A549 (cell line): ENCODE results near the gene ASF1B. TPM values are rescaled to one million over a fixed set of nuclear protein-coding genes. Genes with fewer than 3 reads are reported as not detected.

Experiments used
- ATAC-seq, 2 experiments: fragments of 200-7000 bp in 1 of 2; fragments of >200 bp in 1 of 2; cut with Nextera tagmentation in 1 of 2; cut with Tn5 transposase in 1 of 2; 3 replicates each; pipeline versions ENCODE4 v1.8.0 to v1.9.1; 2018 to 2020; ENCODE audit warnings: mild to moderate bottlenecking in 1 of 2, moderate library complexity in 1 of 2
- CTCF ChIA-PET: fragments of 300-600 bp; sonication (Branson Sonifier 250); formaldehyde crosslinking; extraction: SDS; loops from one replicate; lab custom pipeline; 2021; ENCODE audit warnings: antibody characterized with exemption, inconsistent platforms; lab: Yijun Ruan, JAX
- POLR2A ChIA-PET: fragments of 350-600 bp; formaldehyde crosslinking; extraction: SDS; loops from one replicate; lab custom pipeline; 2021; ENCODE audit warnings: antibody characterized with exemption, inconsistent platforms; lab: Yijun Ruan, JAX
- DNase-seq, 2 experiments: peaks; one replicate each; pipeline versions ENCODE4 v3.0.0 to v3.0.0-alpha.2; 2011 to 2016; ENCODE audit warnings: low read depth in 1 of 2, low spot score in 1 of 2
- FAIRE-seq: peaks from 2 replicates; lab custom pipeline; 2011; peaks lifted over from hg19 to GRCh38; lab: Jason Lieb, UNC
- H3K27ac ChIP-seq, 2 experiments: fragments of >200 bp; sonication (Bioruptor Twin); formaldehyde crosslinking; 3 replicates each; pipeline ENCODE4 v1.5.1; 2016 to 2017
- H3K4me1 ChIP-seq: fragments of >200 bp; sonication (Bioruptor Twin); formaldehyde crosslinking; 3 replicates; pipeline ENCODE4 v1.6.1; 2016
- H3K4me2 ChIP-seq: fragments of >200 bp; sonication (Bioruptor Twin); formaldehyde crosslinking; 3 replicates; pipeline ENCODE4 v1.6.1; 2016
- H3K4me3 ChIP-seq: fragments of >200 bp; sonication (Bioruptor Twin); formaldehyde crosslinking; 3 replicates; pipeline ENCODE4 v1.5.1; 2016
- H3K9me3 ChIP-seq: fragments of >200 bp; sonication (Bioruptor Twin); formaldehyde crosslinking; 3 replicates; pipeline ENCODE4 v1.6.1; 2016
- BHLHE40 ChIP-seq: IDR thresholded peaks from 2 replicates; pipeline ENCODE4 v1.6.1; 2012; ENCODE audit warnings: low read depth, low read length, inconsistent platforms
- CEBPB ChIP-seq, 2 experiments: fragments of >200 bp in 1 of 2; sonication (Bioruptor Twin) in 1 of 2; formaldehyde crosslinking in 1 of 2; IDR thresholded peaks; 2 replicates each; pipeline ENCODE4 v1.6.1; 2012 to 2016
- CHD2 ChIP-seq: fragments of 150-350 bp; IDR thresholded peaks from 2 replicates; pipeline ENCODE4 v1.6.1; 2014; ENCODE audit warnings: low read length; ENCODE audit not compliant: partially characterized antibody
- EHF ChIP-seq: fragments of 250-450 bp; sonication (Bioruptor Pico); IDR thresholded peaks from 2 replicates; pipeline ENCODE4 v1.5.0; 2020; ENCODE audit warnings: mild to moderate bottlenecking
- EP300 ChIP-seq, 2 experiments: fragments of >200 bp; sonication (Bioruptor Twin); formaldehyde crosslinking; IDR thresholded peaks; 2 replicates in 1 of 2; 3 replicates in 1 of 2; pipeline ENCODE4 v1.6.1; 2016 to 2017
- ESRRA ChIP-seq: fragments of 150-350 bp; IDR thresholded peaks from 2 replicates; pipeline ENCODE4 v1.6.1; 2014; ENCODE audit warnings: mild to moderate bottlenecking, low read length, borderline replicate concordance
- FOSB ChIP-seq: fragments of 250-450 bp; sonication (Bioruptor Pico); IDR thresholded peaks from 2 replicates; pipeline ENCODE4 v1.5.0; 2020; ENCODE audit warnings: mild to moderate bottlenecking, moderate library complexity
- GATA3 ChIP-seq: IDR thresholded peaks from 2 replicates; pipeline ENCODE4 v1.6.1; 2012; ENCODE audit warnings: borderline replicate concordance
- HDAC2 ChIP-seq: fragments of 200-600 bp; sonication (generic); IDR thresholded peaks from 2 replicates; pipeline ENCODE4 v1.6.1; 2016
- JUN ChIP-seq, 2 experiments: fragments of >200 bp; sonication (Bioruptor Twin); formaldehyde crosslinking; IDR thresholded peaks; 2 replicates in 1 of 2; 3 replicates in 1 of 2; pipeline ENCODE4 v1.6.1; 2016 to 2017
- MYC ChIP-seq: IDR thresholded peaks from 2 replicates; pipeline ENCODE4 v1.6.1; 2012; ENCODE audit warnings: mild to moderate bottlenecking, inconsistent platforms, low read length, improper control_type of control experiment, borderline replicate concordance
- POLR2A ChIP-seq: IDR thresholded peaks from 2 replicates; pipeline ENCODE4 v1.6.1; 2012; ENCODE audit warnings: mild to moderate bottlenecking, low read length
- POLR2AphosphoS2 ChIP-seq: conservative IDR thresholded peaks from 2 replicates; pipeline ENCODE4 v1.6.1; 2012; ENCODE audit warnings: low read length, improper control_type of control experiment, inconsistent platforms
- RCOR1 ChIP-seq: fragments of 150-350 bp; IDR thresholded peaks from 2 replicates; pipeline ENCODE4 v1.6.1; 2014; ENCODE audit warnings: antibody characterized with exemption, low read length, low read depth
- RFX5 ChIP-seq: fragments of 450-650 bp; IDR thresholded peaks from 2 replicates; pipeline ENCODE4 v1.7.1; 2014; ENCODE audit warnings: antibody characterized with exemption, mild to moderate bottlenecking, moderate library complexity
- RNF2 ChIP-seq: fragments of 200-600 bp; sonication (generic); IDR thresholded peaks from 2 replicates; pipeline ENCODE4 v1.6.1; 2016; ENCODE audit warnings: low read depth, mild to moderate bottlenecking, antibody characterized with exemption, moderate library complexity, borderline replicate concordance
- TP53 ChIP-seq: fragments of 250-450 bp; sonication (Bioruptor Pico); IDR thresholded peaks from 2 replicates; pipeline ENCODE4 v1.5.0; 2021; ENCODE audit warnings: mild to moderate bottlenecking, moderate library complexity
- ZFP36 ChIP-seq: fragments of 450-650 bp; IDR thresholded peaks from 2 replicates; pipeline ENCODE4 v1.6.1; 2014; ENCODE audit warnings: borderline replicate concordance; ENCODE audit not compliant: partially characterized antibody
- ZSCAN20 ChIP-seq: fragments of 250-450 bp; sonication (Bioruptor Pico); IDR thresholded peaks from 2 replicates; pipeline ENCODE4 v1.8.0; 2022; ENCODE audit warnings: mild to moderate bottlenecking, moderate library complexity
- WGBS: methylation state at CpG from one replicate; pipeline ENCODE4 v1.1.6; 2017; ENCODE audit errors: missing lambda C conversion rate; 5-methylcytosine and 5-hydroxymethylcytosine counted together
- polyA plus RNA-seq, 4 experiments: library from polyadenylated mRNA; depleted of rRNA in 3 of 4; stranded (reverse); fragments of >200 nt; fragmentation: RNase III in 1 of 4; extraction: RNeasy Plus Mini Kit Qiagen cat#74134 plus additional on column Dnase treatment in 1 of 4; gene quantifications; 2 replicates in 3 of 4; 3 replicates in 1 of 4; pipeline ENCODE4 v1.2.3, GENCODE V29; 2011 to 2017
- TF ChIP-seq, protein P1 (sequence below): fragments of 450-650 bp; IDR thresholded peaks from 2 replicates; pipeline ENCODE4 v1.6.1; 2014; ENCODE audit warnings: antibody characterized with exemption
- TF ChIP-seq, protein P2 (sequence below): fragments of 250-450 bp; sonication (Bioruptor Pico); IDR thresholded peaks from 2 replicates; pipeline ENCODE4 v1.5.0; 2021; ENCODE audit warnings: mild to moderate bottlenecking, moderate library complexity, borderline replicate concordance
- TF ChIP-seq, protein P3 (sequence below): IDR thresholded peaks from 2 replicates; pipeline ENCODE4 v1.6.1; 2012
- TF ChIP-seq, protein P4 (sequence below): fragments of >200 bp; sonication (Bioruptor Twin); formaldehyde crosslinking; IDR thresholded peaks from 3 replicates; pipeline ENCODE4 v1.5.1; 2016
- TF ChIP-seq, protein P5 (sequence below): fragments of 150-350 bp; IDR thresholded peaks from 2 replicates; pipeline ENCODE4 v1.6.1; 2014; ENCODE audit warnings: low read depth, mild to moderate bottlenecking, low read length

ASF1B gene
- polyA plus RNA-seq, 2 of the 4 experiments (the other 2 are of a cell fraction): 12.1 to 46.2 TPM

DNA sequence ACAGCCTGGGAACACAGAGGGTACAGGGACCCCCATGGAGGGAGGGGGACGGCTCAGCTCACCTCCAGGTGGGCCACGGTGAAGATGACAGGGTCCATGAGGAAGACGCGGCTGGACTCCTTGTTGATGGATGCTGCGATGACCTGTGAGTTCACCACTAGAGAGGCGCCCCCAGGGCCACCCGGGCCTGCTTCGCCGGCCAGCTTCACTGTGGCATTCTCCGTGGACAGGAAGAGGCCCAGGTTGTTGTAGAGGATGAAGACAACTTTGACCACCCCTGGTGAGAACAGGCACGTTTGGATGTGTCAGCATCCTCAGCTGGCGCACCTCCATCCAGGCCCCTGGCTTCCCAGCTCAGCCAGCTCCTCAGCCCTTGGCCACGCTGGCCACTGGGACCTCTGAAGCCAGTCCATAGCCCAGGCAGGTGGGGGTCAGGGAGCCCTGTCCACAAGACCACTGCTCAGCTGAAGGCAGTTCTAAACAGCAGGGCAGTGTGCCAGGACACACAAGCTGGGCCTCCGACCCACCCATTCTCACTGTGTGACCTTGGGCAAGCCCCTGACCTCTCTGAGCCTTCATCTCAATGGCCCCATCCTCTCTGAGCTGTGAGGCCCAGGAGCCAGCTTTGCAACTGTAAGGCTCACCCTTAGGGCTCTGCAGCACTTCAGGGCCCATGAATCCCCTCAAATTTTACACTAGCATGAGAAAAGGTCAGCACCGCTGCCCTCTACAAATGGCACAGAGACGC lies 22.1 kb upstream of the ASF1B start:
- no peak for ATAC-seq
- Histone ChIP-seq H3K4me1 (no peaks in the 10 kb centered on the region), H3K4me2 (no peak overlapping the region), H3K9me3 (no peaks in the 10 kb centered on the region)
- CTCF ChIA-PET: interaction anchor here (0.6 to 4.2 kb wide), 8 partner anchors 11 to 201 kb away, joined by 3 to 17 read pairs (median 4); partner anchors contain the start of gene ASF1B
- TF ChIP-seq, protein P1, sequence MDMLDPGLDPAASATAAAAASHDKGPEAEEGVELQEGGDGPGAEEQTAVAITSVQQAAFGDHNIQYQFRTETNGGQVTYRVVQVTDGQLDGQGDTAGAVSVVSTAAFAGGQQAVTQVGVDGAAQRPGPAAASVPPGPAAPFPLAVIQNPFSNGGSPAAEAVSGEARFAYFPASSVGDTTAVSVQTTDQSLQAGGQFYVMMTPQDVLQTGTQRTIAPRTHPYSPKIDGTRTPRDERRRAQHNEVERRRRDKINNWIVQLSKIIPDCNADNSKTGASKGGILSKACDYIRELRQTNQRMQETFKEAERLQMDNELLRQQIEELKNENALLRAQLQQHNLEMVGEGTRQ: no peak
- TF ChIP-seq POLR2A (no peak), POLR2AphosphoS2 (no peak), ESRRA (no peak), ZSCAN20 (no peak), CEBPB (IDR thresholded peaks at IDR 0.05) (no peak), HDAC2 (no peak), EHF (CRISPR knock-in tag) (no peak), ZFP36 (no peak), TP53 (CRISPR knock-in tag) (no peak), RNF2 (no peak), RCOR1 (no peak), CHD2 (no peak)
- TF ChIP-seq, protein P2, sequence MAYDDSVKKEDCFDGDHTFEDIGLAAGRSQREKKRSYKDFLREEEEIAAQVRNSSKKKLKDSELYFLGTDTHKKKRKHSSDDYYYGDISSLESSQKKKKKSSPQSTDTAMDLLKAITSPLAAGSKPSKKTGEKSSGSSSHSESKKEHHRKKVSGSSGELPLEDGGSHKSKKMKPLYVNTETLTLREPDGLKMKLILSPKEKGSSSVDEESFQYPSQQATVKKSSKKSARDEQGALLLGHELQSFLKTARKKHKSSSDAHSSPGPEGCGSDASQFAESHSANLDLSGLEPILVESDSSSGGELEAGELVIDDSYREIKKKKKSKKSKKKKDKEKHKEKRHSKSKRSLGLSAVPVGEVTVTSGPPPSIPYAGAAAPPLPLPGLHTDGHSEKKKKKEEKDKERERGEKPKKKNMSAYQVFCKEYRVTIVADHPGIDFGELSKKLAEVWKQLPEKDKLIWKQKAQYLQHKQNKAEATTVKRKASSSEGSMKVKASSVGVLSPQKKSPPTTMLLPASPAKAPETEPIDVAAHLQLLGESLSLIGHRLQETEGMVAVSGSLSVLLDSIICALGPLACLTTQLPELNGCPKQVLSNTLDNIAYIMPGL (CRISPR knock-in tag): no peak
- TF ChIP-seq, protein P3, sequence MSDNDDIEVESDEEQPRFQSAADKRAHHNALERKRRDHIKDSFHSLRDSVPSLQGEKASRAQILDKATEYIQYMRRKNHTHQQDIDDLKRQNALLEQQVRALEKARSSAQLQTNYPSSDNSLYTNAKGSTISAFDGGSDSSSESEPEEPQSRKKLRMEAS: no peak
- TF ChIP-seq, protein P4, sequence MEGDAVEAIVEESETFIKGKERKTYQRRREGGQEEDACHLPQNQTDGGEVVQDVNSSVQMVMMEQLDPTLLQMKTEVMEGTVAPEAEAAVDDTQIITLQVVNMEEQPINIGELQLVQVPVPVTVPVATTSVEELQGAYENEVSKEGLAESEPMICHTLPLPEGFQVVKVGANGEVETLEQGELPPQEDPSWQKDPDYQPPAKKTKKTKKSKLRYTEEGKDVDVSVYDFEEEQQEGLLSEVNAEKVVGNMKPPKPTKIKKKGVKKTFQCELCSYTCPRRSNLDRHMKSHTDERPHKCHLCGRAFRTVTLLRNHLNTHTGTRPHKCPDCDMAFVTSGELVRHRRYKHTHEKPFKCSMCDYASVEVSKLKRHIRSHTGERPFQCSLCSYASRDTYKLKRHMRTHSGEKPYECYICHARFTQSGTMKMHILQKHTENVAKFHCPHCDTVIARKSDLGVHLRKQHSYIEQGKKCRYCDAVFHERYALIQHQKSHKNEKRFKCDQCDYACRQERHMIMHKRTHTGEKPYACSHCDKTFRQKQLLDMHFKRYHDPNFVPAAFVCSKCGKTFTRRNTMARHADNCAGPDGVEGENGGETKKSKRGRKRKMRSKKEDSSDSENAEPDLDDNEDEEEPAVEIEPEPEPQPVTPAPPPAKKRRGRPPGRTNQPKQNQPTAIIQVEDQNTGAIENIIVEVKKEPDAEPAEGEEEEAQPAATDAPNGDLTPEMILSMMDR: no peak
- TF ChIP-seq, protein P5, sequence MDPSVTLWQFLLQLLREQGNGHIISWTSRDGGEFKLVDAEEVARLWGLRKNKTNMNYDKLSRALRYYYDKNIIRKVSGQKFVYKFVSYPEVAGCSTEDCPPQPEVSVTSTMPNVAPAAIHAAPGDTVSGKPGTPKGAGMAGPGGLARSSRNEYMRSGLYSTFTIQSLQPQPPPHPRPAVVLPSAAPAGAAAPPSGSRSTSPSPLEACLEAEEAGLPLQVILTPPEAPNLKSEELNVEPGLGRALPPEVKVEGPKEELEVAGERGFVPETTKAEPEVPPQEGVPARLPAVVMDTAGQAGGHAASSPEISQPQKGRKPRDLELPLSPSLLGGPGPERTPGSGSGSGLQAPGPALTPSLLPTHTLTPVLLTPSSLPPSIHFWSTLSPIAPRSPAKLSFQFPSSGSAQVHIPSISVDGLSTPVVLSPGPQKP: no peak
- TF ChIP-seq, all 56 proteins: peak for 0
- 79% methylated on average over 7 of the region's 16 CpGs for WGBS
- no peak for DNase-seq
- H3K4me3 ChIP-seq: no peak overlapping the region
- no peak overlapping the region for H3K27ac ChIP-seq
- no peak for FAIRE-seq
- POLR2A ChIA-PET: no interaction called here

DNA sequence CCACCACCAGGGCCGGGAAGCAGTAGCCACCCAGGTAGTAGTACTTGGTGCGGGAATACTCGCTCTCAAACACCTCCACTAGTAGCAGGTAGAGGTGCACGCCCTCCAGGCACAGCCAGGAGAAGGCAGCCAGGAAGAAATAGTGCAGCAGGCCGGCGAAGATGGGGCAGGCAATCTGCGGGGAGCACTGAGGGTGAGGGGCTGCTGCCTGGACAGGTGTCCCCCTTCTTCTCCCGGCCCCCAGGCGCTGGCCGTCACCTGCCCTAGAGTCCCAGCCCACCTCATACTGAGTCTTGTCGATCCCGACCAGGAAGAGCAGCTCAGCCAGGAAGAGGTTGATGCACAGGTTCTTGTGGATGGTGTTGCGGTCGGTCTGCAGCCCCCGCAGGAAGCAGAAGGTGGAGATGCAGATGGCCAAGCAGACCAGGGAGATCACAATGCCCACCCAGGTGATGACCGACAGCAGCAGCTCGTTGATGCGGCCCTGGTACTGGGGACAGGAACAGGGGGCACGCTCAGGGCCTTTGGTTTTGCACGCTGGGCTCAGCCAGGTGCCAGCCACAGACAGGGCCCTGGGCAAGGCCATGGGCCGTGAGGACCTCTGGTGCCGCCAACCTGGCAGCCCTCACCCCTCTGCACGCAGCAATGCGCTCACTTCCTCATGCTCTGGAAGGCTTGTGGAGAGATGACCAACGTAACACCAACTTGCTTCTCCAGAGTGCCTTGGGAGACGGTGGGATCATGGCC lies 20.8 kb upstream of the ASF1B start:
- 98% methylated on average over 17 of the region's 26 CpGs for WGBS
- no peak overlapping the region for H3K4me2 ChIP-seq
- ChIA-PET POLR2A (no interaction called here), CTCF (interaction anchor here (1.0 to 2.0 kb wide), 3 partner anchors 17 to 39 kb away, joined by 3 to 4 read pairs (median 3); no protein-coding TSS in a partner anchor)
- no peak for FAIRE-seq
- ATAC-seq: no peak
- no peaks in the 10 kb centered on the region for H3K9me3 ChIP-seq
- no peak for DNase-seq
- no peak for TF ChIP-seq EP300 (IDR thresholded peaks at IDR 0.05)
- no peak for TF ChIP-seq BHLHE40
- TF ChIP-seq JUN (IDR thresholded peaks at IDR 0.05): no peak
- TF ChIP-seq RNF2: no peak
- no peak for TF ChIP-seq MYC
- no peak for TF ChIP-seq FOSB
- no peak for TF ChIP-seq RFX5
- TF ChIP-seq GATA3: no peak
- TF ChIP-seq, all 56 proteins: peak for 0
- H3K27ac ChIP-seq: no peak overlapping the region
- H3K4me3 ChIP-seq: no peak overlapping the region
- no peaks in the 10 kb centered on the region for H3K4me1 ChIP-seq
